Smooth muscle cell (in vitro differentiated cells): Measurements from ENCODE around the gene MRC2. TPM values are rescaled to one million over a fixed set of nuclear protein-coding genes. Genes with fewer than 3 reads are reported as not detected.
"Not testable (repeated sequence)": the region's sequence is repeated elsewhere in the genome, so short reads cannot be mapped to it uniquely, and the experiment has no call there.

Source experiments
- DNase-seq: peaks from one replicate; lab custom pipeline; 2025; ENCODE audit not compliant: unreplicated experiment; lab: John Stamatoyannopoulos, UW
- H2AFZ ChIP-seq: fragments of 200-600 bp; sonication (generic); 2 replicates; pipeline ENCODE4 v1.6.0; 2016; ENCODE audit warnings: antibody characterized with exemption, low read depth, mild to moderate bottlenecking
- H3F3A ChIP-seq: fragments of 200-600 bp; sonication (generic); 2 replicates; pipeline ENCODE4 v1.6.0; 2017; ENCODE audit warnings: antibody characterized with exemption, low read depth
- H3K27ac ChIP-seq: fragments of 200-600 bp; sonication (generic); 2 replicates; pipeline ENCODE4 v1.5.1; 2016; ENCODE audit warnings: low read depth, mild to moderate bottlenecking
- H3K27me3 ChIP-seq: fragments of 200-600 bp; sonication (generic); 2 replicates; pipeline ENCODE4 v1.6.1; 2016; ENCODE audit warnings: low read depth, mild to moderate bottlenecking
- H3K36me3 ChIP-seq: fragments of 200-600 bp; sonication (generic); 2 replicates; pipeline ENCODE4 v1.5.1; 2016; ENCODE audit warnings: low read depth
- H3K4me1 ChIP-seq: fragments of 200-600 bp; sonication (generic); 2 replicates; pipeline ENCODE4 v1.5.1; 2016; ENCODE audit warnings: low read depth
- H3K4me2 ChIP-seq: fragments of 200-600 bp; sonication (generic); 2 replicates; pipeline ENCODE4 v1.6.0; 2016; ENCODE audit warnings: mild to moderate bottlenecking
- H3K4me3 ChIP-seq: fragments of 200-600 bp; sonication (generic); 2 replicates; pipeline ENCODE4 v1.5.1; 2016; ENCODE audit warnings: mild to moderate bottlenecking
- H3K79me2 ChIP-seq: fragments of 200-600 bp; sonication (generic); 2 replicates; pipeline ENCODE4 v1.6.0; 2016; ENCODE audit warnings: low read depth, mild to moderate bottlenecking
- H3K9ac ChIP-seq: fragments of 200-600 bp; sonication (generic); 2 replicates; pipeline ENCODE4 v1.6.0; 2016; ENCODE audit warnings: low read depth
- H3K9me3 ChIP-seq: fragments of 200-600 bp; sonication (generic); replicated peaks from 2 replicates; pipeline ENCODE4 v1.5.1; 2016; ENCODE audit warnings: low read depth
- H4K20me1 ChIP-seq: fragments of 200-600 bp; sonication (generic); 2 replicates; pipeline ENCODE4 v1.6.0; 2016; ENCODE audit warnings: low read depth
- CTCF ChIP-seq: fragments of 200-600 bp; sonication (generic); IDR thresholded peaks from 2 replicates; pipeline ENCODE4 v1.5.1; 2017; ENCODE audit warnings: borderline replicate concordance, mild to moderate bottlenecking, antibody characterized with exemption; ENCODE audit not compliant: insufficient read depth, poor library complexity, severe bottlenecking
- WGBS: methylation state at CpG from one replicate; pipeline ENCODE4 v1.1.7; 2016; ENCODE audit warnings: low lambda C conversion rate; 5-methylcytosine and 5-hydroxymethylcytosine counted together
- polyA plus RNA-seq: library from polyadenylated mRNA; unstranded; fragments of >200 nt; fragmentation: Nextera tagmentation; extraction: Ambion mirVana; gene quantifications from 2 replicates; pipeline ENCODE4 v1.2.1, GENCODE V29; 2016
- total RNA-seq: library from RNA; depleted of rRNA; stranded (reverse); fragments of >200 nt; gene quantifications from 2 replicates; pipeline ENCODE4 v1.2.3, GENCODE V29; 2014

The MRC2 gene
- total and polyA plus RNA-seq, 2 experiments from 2014 or later = 177 to 489 TPM

- WGBS = 91% methylated on average over 17 of the region's 37 CpGs
- H3K36me3 ChIP-seq = peaks cover under 1% of the 10 kb centered on the region
- peaks cover 41% of the 10 kb centered on the region for H4K20me1 ChIP-seq
- H3K79me2 ChIP-seq = no peaks in the 10 kb centered on the region
- no peak overlapping the region for H3K27ac ChIP-seq
- no peaks in the 10 kb centered on the region for H3K4me1 ChIP-seq
- no peaks in the 10 kb centered on the region for H3K9me3 ChIP-seq
- H3F3A ChIP-seq = peaks cover 14% of the 10 kb centered on the region
- no peak overlapping the region for H3K9ac ChIP-seq
- H3K4me2 ChIP-seq = no peak overlapping the region
- TF ChIP-seq CTCF = no peak
- no peak overlapping the region for H3K4me3 ChIP-seq
- H3K27me3 ChIP-seq = no peaks in the 10 kb centered on the region
- no peak for DNase-seq
- no peak overlapping the region for H2AFZ ChIP-seq
These were observed 62.1 kb downstream of the MRC2 start for GRCh38 chr17:62689441-62690167.

DNA sequence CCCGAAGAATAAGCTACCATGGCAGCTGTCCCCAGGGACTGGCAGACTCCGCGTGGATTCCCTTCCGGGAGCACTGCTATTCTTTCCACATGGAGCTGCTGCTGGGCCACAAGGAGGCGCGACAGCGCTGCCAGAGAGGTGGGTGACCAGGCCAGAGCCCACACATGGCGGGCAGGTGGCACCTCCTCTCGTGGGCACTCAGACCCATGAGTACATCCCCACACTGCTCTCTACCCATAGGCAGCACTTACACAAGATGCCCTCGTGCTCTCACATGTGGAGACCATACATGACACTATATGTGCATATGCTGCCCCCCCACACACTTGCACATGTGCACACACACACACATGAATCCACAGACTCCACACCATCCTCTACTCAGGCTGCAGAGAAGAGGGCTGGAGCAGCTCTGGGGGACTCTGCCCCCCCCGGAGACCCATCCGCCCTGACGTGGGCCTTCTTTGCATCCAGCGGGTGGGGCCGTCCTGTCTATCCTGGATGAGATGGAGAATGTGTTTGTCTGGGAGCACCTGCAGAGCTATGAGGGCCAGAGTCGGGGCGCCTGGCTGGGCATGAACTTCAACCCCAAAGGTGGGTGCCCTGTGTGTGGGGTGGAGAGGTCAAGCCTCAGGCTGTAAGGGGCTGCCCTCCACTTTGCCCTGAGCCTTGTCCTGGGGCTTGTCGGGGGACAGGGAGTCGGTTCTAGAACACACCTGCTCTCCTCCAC, 62.9 kb downstream of the MRC2 start:
- Histone ChIP-seq H3K4me3 (no peak overlapping the region), H3K9me3 (no peaks in the 10 kb centered on the region), H3K9ac (no peak overlapping the region), H3K4me2 (no peak overlapping the region), H3K27ac (no peak overlapping the region), H3K79me2 (no peaks in the 10 kb centered on the region), H3K4me1 (no peaks in the 10 kb centered on the region), H3K36me3 (no peaks in the 10 kb centered on the region), H2AFZ (no peak overlapping the region), H4K20me1 (peaks cover 33% of the 10 kb centered on the region), H3F3A (peaks cover 21% of the 10 kb centered on the region), H3K27me3 (no peaks in the 10 kb centered on the region)
- 95% methylated on average over 19 of the region's 19 CpGs for WGBS
- TF ChIP-seq CTCF = no peak
- no peak for DNase-seq

DNA sequence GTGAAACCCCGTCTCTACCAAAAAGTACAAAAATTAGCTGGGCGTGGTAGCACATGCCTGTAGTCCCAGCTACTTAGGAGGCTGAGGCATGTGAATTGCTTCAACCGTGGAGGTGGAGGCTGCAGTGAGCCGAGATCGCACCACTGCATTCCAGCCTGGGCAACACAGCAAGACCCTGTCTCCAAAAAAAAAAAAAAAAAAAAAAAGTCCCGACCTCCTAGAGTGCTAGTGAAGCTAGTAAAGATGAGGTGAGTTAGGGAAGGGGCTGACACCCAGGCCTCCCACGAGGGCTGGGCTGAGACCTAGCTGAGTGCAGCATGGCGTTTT, 64.1 kb downstream of the MRC2 start:
- not testable (repeated sequence) for DNase-seq, H3K4me1 ChIP-seq, H3K4me2 ChIP-seq, H3K9me3 ChIP-seq, H3K27me3 ChIP-seq, H3K79me2 ChIP-seq, H3K4me3 ChIP-seq, H3K27ac ChIP-seq, H3K9ac ChIP-seq, H3K36me3 ChIP-seq, H2AFZ ChIP-seq
- 91% methylated on average over 8 of the region's 8 CpGs for WGBS
- Histone ChIP-seq H4K20me1 (peaks cover 29% of the 10 kb centered on the region), H3F3A (peaks cover 21% of the 10 kb centered on the region)

GRCh38 chr17:62692159-62692651, 64.7 kb downstream of the MRC2 start:
- no peak overlapping the region for H3K9ac ChIP-seq
- H3K4me2 ChIP-seq = no peak overlapping the region
- DNase-seq = no peak
- H3K27me3 ChIP-seq = no peaks in the 10 kb centered on the region
- peaks cover 21% of the 10 kb centered on the region for H3F3A ChIP-seq
- H3K4me3 ChIP-seq = no peak overlapping the region
- no peaks in the 10 kb centered on the region for H3K9me3 ChIP-seq
- no peaks in the 10 kb centered on the region for H3K79me2 ChIP-seq
- H3K4me1 ChIP-seq = no peaks in the 10 kb centered on the region
- over 99% methylated on average over 20 of the region's 20 CpGs for WGBS
- no peak overlapping the region for H2AFZ ChIP-seq
- no peak for TF ChIP-seq CTCF
- H4K20me1 ChIP-seq = peaks cover 28% of the 10 kb centered on the region
- H3K27ac ChIP-seq = no peak overlapping the region
- no peaks in the 10 kb centered on the region for H3K36me3 ChIP-seq
